Measurements from ENCODE around the gene ARL6IP5.

ARL6IP5 gene

GRCh38 chr3:69079269-69080159 is 5.2 kb upstream of the ARL6IP5 start:
- DNase-seq (ENCODE audit: low read depth) = no peak
- TF ChIP-seq CTCF (IDR thresholded peaks at IDR 0.05; ENCODE audit: control insufficient read depth, extremely low read depth, insufficient read depth) = no peak
- H3K4me3 ChIP-seq (ENCODE audit: low read depth, low read length) = peak overlapping the region; percentile 91

GRCh38 chr3:69080233-69080920 is 4.4 kb upstream of the ARL6IP5 start, which contains the start of gene UBA3:
TSS of gene UBA3 (minus strand) at chr3:69080365. CDS start at chr3:69080353, 12 bp downstream.
- DNase-seq (ENCODE audit: low read depth) = peak; percentile 44
- no peak for TF ChIP-seq CTCF (IDR thresholded peaks at IDR 0.05; ENCODE audit: control insufficient read depth, extremely low read depth, insufficient read depth)
- peak within 1 kb of the TSS; percentile 91 for H3K4me3 ChIP-seq (ENCODE audit: low read depth, low read length)

GRCh38 chr3:69081583-69082262 is 3.0 kb upstream of the ARL6IP5 start:
- H3K4me3 ChIP-seq (ENCODE audit: low read depth, low read length) = no peak overlapping the region
- DNase-seq (ENCODE audit: low read depth) = no peak
- no peak for TF ChIP-seq CTCF (IDR thresholded peaks at IDR 0.05; ENCODE audit: control insufficient read depth, extremely low read depth, insufficient read depth)

GRCh38 chr3:69082361-69082760 is 2.4 kb upstream of the ARL6IP5 start:
- H3K4me3 ChIP-seq (ENCODE audit: low read depth, low read length) = no peak overlapping the region

GRCh38 chr3:69082805-69083204 is 1.9 kb upstream of the ARL6IP5 start:
- DNase-seq (ENCODE audit: low read depth) = no peak
- TF ChIP-seq CTCF (IDR thresholded peaks at IDR 0.05; ENCODE audit: control insufficient read depth, extremely low read depth, insufficient read depth) = no peak
- no peak overlapping the region for H3K4me3 ChIP-seq (ENCODE audit: low read depth, low read length)

More at GRCh38 chr3:69082361-69082760, 2.4 kb upstream of the ARL6IP5 start:
- TF ChIP-seq CTCF (IDR thresholded peaks at IDR 0.05; ENCODE audit: control insufficient read depth, extremely low read depth, insufficient read depth) = no peak
- DNase-seq (ENCODE audit: low read depth) = no peak

GRCh38 chr3:69085168-69085832 is 563 bp downstream of the ARL6IP5 start:
- DNase-seq (ENCODE audit: low read depth) = no peak
- peak overlapping the region; percentile 92 for H3K4me3 ChIP-seq (ENCODE audit: low read depth, low read length)
- no peak for TF ChIP-seq CTCF (IDR thresholded peaks at IDR 0.05; ENCODE audit: control insufficient read depth, extremely low read depth, insufficient read depth)

Data from LNCaP clone FGC (cell line).